ENCODE measurements around the gene KLHL26. TPM values are rescaled to one million over a fixed set of nuclear protein-coding genes. Genes with fewer than 3 reads are reported as not detected.

KLHL26 gene
- total and polyA plus RNA-seq, 2 of the 13 experiments (the other 11 are each of a cell fraction or from before 2014, with no cell fraction given) = 1.5 to 1.7 TPM

GRCh38 chr19:18683109-18683957, 46.5 kb downstream of the KLHL26 start, which contains the start of gene CRTC1 (continued):
- peak; percentile 83 for TF ChIP-seq SRSF1 (optimal IDR thresholded peaks at IDR 0.05; ENCODE audit: low read depth, low read length)
- peak; percentile 46; the same call in 1 of the 2 replicates for TF ChIP-seq ARID4A (CRISPR knock-in tag; IDR thresholded peaks at IDR 0.05; ENCODE audit: borderline replicate concordance)
- 0 out of 2 replicates have a peak, but pooled peaks have one; percentile 62 for TF ChIP-seq ATF7-NPFF (CRISPR knock-in tag; IDR thresholded peaks at IDR 0.05; ENCODE audit: low read depth)
- 0 out of 2 replicates have a peak, but pooled peaks have one; percentile 26 for TF ChIP-seq ERF (CRISPR knock-in tag; IDR thresholded peaks at IDR 0.05)
- peak; percentile 80 for TF ChIP-seq POLR2A (IDR thresholded peaks at IDR 0.05; ENCODE audit: insufficient read depth in 1 of 2, low read depth in 2 of 2, low read length in 2 of 2)
- peak; percentile 61; the same call in 1 of the 2 replicates for TF ChIP-seq THAP9 (CRISPR knock-in tag; IDR thresholded peaks at IDR 0.05; ENCODE audit: borderline replicate concordance)
- peak; percentile 83 for TF ChIP-seq ZBTB14 (CRISPR knock-in tag; IDR thresholded peaks at IDR 0.05)
- 0 out of 2 replicates have a peak, but pooled peaks have one; percentile 23 for TF ChIP-seq NR2C2 (CRISPR knock-in tag; IDR thresholded peaks at IDR 0.05; ENCODE audit: borderline replicate concordance)
- 0 out of 2 replicates have a peak, but pooled peaks have one; percentile 40 for TF ChIP-seq GATAD2A (CRISPR knock-in tag; IDR thresholded peaks at IDR 0.05)
- 0 out of 2 replicates have a peak, but pooled peaks have one; percentile 28 for TF ChIP-seq IKZF5 (CRISPR knock-in tag; IDR thresholded peaks at IDR 0.05)
- no peak for TF ChIP-seq HMGA1 (CRISPR knock-in tag; conservative IDR thresholded peaks at IDR 0.05)
- TF ChIP-seq HNF1A (IDR thresholded peaks at IDR 0.05; ENCODE audit: low read depth) = no peak
- peak; percentile 73 for TF ChIP-seq HNF1A (CRISPR knock-in tag; IDR thresholded peaks at IDR 0.05; ENCODE audit: borderline replicate concordance)
